Panc1 (cell line): ENCODE data around the gene STK25.

Experiments used
- POLR2AphosphoS5 ChIP-seq: IDR thresholded peaks from 2 replicates; pipeline ENCODE4 v1.6.1; 2012; ENCODE audit warnings: mild to moderate bottlenecking, low read depth, low read length, moderate library complexity
- SIN3A ChIP-seq: IDR thresholded peaks from 2 replicates; pipeline ENCODE4 v1.6.1; 2012; ENCODE audit warnings: low read depth, mild to moderate bottlenecking, low read length, moderate library complexity, borderline replicate concordance; ENCODE audit not compliant: insufficient read depth
- TCF7L2 ChIP-seq: IDR thresholded peaks from 2 replicates; pipeline ENCODE4 v1.6.1; 2011; ENCODE audit warnings: mild to moderate bottlenecking, low read depth, low read length, inconsistent platforms
- TF ChIP-seq, protein P1 (sequence below): fragments of 450-650 bp; IDR thresholded peaks from 2 replicates; pipeline ENCODE4 v1.5.1; 2017; ENCODE audit warnings: mild to moderate bottlenecking

DNA sequence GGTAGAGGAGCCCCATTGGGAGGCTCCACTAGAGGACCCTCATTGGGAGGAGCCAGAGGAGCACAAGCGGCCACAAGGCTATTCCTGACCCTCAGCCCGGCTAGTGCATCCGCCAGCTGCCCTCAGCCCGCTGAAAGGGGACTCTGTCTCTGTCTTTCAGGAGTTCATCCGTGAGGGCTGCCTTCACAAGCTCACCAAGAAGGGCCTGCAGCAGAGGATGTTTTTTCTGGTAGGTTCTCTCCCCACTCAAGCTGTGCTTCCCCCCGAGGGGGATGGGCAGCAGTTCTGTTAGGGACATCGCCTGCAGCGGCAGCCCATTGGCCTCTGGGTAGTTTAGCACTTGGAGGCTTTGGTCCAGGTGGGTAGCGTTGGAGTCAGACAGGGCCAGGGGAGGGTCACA lies 25.1 kb downstream of the STK25 start:
- TF ChIP-seq TCF7L2 (no peak), POLR2AphosphoS5 (no peak), SIN3A (no peak)
- TF ChIP-seq, protein P1, sequence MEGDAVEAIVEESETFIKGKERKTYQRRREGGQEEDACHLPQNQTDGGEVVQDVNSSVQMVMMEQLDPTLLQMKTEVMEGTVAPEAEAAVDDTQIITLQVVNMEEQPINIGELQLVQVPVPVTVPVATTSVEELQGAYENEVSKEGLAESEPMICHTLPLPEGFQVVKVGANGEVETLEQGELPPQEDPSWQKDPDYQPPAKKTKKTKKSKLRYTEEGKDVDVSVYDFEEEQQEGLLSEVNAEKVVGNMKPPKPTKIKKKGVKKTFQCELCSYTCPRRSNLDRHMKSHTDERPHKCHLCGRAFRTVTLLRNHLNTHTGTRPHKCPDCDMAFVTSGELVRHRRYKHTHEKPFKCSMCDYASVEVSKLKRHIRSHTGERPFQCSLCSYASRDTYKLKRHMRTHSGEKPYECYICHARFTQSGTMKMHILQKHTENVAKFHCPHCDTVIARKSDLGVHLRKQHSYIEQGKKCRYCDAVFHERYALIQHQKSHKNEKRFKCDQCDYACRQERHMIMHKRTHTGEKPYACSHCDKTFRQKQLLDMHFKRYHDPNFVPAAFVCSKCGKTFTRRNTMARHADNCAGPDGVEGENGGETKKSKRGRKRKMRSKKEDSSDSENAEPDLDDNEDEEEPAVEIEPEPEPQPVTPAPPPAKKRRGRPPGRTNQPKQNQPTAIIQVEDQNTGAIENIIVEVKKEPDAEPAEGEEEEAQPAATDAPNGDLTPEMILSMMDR, result no peak
